Measurements from ENCODE around the gene TRMT11.

DNA sequence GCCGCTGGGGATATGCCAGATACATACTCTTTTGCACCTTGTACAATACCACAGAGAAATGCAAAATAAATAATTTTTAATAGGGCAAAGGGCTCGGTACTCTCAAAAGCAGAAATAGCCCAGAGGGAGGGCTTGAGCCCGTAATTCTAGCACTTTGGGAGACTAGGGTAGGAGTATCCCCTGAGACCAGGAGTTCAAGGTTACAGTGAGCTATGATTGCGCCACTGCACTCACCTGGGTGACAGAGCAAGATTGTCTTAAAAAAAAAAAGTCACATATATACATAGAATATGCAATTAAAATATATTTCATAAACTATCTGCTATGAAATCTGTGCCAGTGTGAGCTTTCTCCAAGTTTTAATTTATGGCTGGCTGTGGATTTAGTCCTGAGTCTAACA, 818 bp upstream of the TRMT11 start:
- TF ChIP-seq, protein P1, sequence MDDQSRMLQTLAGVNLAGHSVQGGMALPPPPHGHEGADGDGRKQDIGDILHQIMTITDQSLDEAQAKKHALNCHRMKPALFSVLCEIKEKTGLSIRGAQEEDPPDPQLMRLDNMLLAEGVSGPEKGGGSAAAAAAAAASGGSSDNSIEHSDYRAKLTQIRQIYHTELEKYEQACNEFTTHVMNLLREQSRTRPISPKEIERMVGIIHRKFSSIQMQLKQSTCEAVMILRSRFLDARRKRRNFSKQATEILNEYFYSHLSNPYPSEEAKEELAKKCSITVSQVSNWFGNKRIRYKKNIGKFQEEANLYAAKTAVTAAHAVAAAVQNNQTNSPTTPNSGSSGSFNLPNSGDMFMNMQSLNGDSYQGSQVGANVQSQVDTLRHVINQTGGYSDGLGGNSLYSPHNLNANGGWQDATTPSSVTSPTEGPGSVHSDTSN (IDR thresholded peaks at IDR 0.05) = no peak
- TF ChIP-seq, protein P2, sequence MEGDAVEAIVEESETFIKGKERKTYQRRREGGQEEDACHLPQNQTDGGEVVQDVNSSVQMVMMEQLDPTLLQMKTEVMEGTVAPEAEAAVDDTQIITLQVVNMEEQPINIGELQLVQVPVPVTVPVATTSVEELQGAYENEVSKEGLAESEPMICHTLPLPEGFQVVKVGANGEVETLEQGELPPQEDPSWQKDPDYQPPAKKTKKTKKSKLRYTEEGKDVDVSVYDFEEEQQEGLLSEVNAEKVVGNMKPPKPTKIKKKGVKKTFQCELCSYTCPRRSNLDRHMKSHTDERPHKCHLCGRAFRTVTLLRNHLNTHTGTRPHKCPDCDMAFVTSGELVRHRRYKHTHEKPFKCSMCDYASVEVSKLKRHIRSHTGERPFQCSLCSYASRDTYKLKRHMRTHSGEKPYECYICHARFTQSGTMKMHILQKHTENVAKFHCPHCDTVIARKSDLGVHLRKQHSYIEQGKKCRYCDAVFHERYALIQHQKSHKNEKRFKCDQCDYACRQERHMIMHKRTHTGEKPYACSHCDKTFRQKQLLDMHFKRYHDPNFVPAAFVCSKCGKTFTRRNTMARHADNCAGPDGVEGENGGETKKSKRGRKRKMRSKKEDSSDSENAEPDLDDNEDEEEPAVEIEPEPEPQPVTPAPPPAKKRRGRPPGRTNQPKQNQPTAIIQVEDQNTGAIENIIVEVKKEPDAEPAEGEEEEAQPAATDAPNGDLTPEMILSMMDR (IDR thresholded peaks at IDR 0.05) = no peak
- TF ChIP-seq, protein P3, sequence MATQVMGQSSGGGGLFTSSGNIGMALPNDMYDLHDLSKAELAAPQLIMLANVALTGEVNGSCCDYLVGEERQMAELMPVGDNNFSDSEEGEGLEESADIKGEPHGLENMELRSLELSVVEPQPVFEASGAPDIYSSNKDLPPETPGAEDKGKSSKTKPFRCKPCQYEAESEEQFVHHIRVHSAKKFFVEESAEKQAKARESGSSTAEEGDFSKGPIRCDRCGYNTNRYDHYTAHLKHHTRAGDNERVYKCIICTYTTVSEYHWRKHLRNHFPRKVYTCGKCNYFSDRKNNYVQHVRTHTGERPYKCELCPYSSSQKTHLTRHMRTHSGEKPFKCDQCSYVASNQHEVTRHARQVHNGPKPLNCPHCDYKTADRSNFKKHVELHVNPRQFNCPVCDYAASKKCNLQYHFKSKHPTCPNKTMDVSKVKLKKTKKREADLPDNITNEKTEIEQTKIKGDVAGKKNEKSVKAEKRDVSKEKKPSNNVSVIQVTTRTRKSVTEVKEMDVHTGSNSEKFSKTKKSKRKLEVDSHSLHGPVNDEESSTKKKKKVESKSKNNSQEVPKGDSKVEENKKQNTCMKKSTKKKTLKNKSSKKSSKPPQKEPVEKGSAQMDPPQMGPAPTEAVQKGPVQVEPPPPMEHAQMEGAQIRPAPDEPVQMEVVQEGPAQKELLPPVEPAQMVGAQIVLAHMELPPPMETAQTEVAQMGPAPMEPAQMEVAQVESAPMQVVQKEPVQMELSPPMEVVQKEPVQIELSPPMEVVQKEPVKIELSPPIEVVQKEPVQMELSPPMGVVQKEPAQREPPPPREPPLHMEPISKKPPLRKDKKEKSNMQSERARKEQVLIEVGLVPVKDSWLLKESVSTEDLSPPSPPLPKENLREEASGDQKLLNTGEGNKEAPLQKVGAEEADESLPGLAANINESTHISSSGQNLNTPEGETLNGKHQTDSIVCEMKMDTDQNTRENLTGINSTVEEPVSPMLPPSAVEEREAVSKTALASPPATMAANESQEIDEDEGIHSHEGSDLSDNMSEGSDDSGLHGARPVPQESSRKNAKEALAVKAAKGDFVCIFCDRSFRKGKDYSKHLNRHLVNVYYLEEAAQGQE (IDR thresholded peaks at IDR 0.05; ENCODE audit: low read depth, low read length) = no peak
- TF ChIP-seq YY1 (IDR thresholded peaks at IDR 0.05; ENCODE audit: low read depth) (no peak), MEF2A (IDR thresholded peaks at IDR 0.05; ENCODE audit: borderline replicate concordance, low read depth) (no peak), CHD2 (IDR thresholded peaks at IDR 0.05; ENCODE audit: low read length, partially characterized antibody) (no peak), JUND (IDR thresholded peaks at IDR 0.05) (no peak), EZH2phosphoT487 (IDR thresholded peaks at IDR 0.05; ENCODE audit: borderline replicate concordance, low read depth) (no peak), POLR2AphosphoS5 (IDR thresholded peaks at IDR 0.05; ENCODE audit: low read depth, low read length) (no peak), EP300 (IDR thresholded peaks at IDR 0.05; ENCODE audit: borderline replicate concordance in 1 of 2, low read depth in 1 of 2, low read length in 1 of 2) (no peak), GABPA (IDR thresholded peaks at IDR 0.05; ENCODE audit: low read depth) (no peak), RAD21 (IDR thresholded peaks at IDR 0.05; ENCODE audit: low read length) (no peak)
